ENCODE results near the gene PIEZO1.

PIEZO1 gene

DNA sequence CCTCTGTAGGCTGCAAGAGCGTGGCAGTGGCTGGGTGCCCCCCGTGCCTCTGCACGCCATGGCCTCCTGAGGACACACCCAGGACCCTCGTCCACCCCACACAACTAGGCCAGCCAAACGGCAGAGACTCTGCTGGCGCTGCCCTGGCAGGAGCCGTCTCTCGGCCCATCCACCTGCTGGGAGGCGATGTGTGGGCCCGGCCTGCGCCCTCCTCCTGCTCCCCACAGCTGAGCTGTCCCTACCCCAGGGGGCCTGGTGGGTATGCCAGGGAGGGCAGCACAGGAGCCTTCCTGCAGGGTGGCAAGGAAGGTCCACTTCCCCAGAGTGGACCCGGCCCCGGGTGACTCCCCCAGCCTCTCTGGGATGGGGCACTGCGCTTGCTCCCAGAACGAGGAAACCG is 85.8 kb downstream of the PIEZO1 start:
- no peak for DNase-seq

DNA sequence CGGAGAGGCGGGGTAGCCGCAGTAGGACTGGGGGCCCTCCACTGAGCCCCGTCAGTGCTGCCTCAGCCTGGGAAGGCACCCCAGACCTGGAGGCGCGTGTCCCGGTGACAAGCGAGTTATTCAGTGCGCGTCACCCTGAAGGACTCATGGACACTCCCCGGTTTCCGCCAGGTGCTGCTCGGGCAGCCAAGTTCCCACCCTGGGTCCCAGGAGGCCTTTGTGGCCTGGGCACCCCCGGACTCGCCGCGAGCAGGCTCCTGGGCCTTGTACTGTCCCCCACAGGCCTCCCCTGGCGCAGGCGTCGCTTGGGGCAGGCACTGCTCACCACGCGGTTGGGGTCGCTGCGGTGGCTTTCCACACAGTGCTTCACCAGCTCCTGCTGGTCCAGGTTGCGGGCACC is 86.4 kb downstream of the PIEZO1 start:
- no peak for DNase-seq

DNA sequence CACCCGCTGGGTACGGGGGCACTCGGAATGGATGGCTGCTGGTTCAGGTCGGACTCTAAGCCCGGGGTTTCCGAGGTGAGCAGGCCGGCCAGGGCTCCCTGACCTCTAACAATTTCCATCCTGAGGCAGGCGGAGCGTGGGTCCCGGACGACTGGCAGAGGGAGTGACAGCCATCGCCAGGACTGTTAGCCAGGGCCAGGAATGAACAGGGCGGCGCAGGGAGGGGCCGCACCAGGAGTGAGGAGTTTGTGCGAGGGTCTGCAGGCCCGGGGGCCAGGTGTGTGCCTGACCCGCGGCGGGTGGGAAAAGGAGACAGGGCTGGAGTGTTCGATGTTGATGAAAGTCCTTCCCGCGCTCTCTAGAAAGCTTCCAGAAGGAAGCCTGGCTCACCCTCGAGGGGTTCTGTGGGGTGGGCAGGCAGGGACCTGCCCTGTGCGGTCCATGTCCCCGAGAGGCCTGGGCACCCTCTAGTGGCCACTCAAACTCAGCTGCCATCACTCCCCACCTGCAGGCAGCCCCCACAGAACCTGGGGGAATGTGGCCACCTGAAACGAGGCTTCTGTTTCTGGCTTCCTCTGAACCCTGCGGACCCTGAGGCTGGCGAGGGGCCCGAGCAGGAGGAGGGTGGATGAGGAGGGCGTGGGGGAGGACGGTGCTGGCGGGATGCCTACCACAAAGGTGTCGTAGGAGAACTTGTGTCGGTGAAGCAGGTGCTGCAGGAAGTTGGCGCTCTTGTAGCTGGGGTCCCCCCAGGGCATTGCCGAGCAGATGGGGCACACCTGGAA is 87.0 kb downstream of the PIEZO1 start:
- no peak for DNase-seq

DNA sequence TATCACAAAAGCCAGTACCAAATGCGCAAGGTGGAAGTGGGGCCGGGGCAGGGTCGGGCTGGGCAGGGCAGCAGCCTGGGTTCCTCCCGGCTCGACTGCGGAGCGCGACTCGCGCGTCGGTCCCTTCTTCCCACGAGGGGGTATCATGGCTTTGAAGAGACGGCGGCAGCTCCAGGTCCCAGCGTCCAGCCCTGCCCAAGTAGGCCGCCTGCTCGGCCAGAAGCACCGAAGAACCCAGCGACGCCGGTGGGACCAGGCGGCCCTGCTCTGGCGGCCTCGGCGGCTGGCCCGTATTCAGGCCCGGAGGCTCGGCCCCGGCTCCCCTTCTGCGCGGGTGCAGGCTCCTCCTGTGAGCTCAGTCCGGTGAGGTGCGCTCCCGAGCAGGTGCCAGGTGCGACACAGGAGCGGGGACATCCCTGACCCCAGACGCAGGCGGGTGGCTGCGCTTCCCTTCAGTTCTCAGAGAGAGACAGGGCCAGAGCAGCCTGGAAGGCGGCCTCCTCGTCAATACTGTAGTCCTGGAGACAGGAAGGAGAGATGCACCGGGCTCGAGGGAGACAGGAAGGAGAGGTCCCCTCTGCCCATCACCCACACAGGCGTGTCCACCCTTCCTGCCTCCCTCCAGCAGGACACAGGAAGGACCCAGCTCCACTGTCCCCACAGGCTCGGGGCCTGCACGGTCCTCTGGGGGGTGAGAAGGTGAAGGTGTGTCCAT is 87.7 kb downstream of the PIEZO1 start:
- DNase-seq: no peak

DNA sequence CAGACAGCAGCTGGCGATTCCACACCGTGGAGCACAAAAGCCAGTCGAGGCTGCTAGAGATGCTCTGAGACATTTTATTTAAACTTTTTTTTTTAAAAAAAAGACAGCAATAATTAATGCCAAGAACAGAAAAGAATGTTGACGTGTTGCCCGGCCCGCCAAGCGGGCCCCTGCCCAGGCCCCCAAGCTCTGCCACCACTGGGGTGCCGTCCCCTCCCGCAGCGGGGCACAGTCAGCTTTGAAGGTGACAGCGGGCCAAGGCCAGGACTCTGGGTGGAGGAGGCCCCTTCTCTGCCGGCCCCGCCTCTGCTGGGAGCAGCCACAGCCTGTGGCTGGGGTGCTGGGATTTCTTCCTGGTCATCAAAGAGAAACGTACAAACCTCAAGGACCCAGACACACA is 88.6 kb downstream of the PIEZO1 start:
- no peak for DNase-seq

DNA sequence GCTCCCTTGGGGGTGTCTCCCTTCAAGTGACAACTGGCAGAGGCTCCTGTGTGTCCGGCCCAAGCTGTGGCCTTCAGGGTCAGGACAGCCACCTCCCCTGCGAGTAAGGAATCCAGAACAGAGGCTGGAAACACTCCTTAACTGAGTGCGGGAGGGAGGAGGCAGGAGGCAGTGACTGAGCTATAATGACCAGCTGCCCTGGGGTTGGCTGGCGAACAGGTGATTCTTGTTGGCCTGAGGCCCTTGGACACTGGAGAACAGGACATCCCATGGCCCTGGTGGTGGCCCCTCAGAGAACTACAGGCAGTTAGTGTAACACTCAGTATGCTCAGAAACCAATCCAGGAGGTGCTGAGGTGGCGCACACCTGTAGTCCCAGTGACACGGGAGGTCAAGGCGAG is 89.3 kb downstream of the PIEZO1 start:
- DNase-seq: no peak

DNA sequence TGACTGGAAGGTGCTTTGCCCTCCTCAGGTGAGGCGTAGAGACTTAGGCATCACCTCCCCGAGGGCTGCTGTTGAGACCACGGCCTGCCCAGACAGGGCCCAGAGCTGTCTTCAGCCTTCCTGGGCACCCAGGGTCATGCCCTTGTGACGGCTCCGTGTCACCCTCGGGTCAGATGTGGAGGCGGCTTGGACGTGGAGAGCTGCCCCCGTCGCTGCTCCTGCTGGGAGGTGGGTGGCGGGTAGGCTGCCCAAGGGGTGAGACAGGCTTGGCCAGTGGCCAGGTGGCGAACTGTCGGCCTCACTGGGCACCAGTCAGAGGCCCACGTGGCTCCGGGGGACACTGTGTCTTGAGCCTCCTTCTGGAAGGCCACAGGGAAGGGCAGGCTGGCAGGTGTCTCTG is 89.8 kb downstream of the PIEZO1 start:
- no peak for DNase-seq

DNA sequence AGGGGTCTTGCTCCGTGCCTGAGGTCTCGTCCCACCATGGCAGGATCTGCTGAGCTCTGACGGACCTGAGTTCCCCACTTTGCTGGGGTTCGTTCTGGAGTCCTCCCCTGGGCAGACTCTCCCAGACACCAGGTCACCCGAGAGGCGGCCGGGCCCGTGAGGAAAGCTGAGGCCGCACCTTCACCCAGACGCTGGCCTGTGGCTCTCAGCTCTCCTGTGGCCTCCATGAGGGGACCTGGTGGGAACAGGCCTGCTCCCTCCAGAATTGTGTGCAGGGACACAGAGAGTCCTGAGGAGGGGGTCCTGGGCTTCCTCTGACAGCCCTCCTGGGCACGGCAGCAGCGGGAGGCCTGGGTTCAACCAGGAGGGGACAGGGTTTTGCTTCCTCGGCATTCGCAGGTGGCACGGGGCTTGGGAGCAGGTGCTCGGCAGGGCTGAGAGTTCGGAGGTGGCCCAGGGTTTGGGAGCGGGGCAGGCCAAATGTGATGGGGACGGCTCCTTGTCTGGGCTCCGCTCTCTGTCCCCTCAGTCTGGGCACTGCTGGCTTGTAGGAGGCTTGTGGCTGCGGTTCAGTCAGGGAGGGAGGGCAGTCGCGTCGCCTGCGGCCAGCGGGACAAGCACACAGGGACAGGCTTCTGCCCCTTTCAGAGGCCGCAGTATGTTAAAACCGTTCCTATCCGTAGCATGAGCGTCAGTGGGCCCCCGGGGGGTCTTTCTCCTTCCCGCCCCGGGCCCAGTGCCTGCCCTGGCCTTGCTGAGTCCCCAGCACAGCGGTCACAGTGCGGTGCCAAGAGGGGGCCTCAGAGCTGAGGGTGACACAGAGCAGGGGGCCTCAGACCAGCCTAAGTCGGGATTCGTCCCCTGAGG is 90.6 kb downstream of the PIEZO1 start:
- no peak for DNase-seq

DNA sequence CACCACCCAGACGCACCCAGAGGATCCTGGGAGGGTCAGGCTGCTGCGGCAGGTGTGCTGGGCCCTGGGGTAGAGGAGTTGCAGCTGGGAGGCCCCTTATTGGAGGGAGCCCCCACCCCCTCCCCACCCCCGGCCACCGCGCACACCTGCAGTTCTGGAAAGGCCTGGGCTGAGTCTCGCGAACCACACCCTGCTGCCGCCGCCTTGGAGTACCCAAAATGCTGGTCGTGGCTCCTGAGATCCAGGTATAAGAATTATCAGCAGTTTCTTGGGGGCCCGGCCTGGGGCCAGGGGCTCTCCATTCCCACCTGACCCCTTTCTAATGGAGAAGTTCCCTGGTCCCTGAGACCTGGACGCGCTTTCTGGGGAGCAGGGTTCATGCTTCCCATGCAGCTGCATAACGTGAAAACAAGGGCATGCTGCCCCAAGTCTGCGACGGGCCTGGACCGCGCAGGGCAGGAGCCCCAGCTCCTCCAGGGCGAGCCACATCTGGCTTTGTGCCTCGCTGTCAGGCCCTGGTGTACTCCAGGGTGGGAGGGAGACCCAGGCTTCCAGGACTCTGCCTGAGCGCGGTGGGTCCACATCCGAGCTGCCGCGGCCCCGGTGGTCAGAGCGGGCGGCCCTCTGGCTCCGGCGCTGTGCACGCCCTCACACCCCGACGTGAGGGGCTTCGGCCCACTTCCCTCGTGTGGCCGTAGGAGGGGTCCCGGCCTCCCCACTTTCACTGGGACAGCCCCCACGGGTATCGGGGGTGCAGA is 91.4 kb downstream of the PIEZO1 start:
- DNase-seq: no peak

DNA sequence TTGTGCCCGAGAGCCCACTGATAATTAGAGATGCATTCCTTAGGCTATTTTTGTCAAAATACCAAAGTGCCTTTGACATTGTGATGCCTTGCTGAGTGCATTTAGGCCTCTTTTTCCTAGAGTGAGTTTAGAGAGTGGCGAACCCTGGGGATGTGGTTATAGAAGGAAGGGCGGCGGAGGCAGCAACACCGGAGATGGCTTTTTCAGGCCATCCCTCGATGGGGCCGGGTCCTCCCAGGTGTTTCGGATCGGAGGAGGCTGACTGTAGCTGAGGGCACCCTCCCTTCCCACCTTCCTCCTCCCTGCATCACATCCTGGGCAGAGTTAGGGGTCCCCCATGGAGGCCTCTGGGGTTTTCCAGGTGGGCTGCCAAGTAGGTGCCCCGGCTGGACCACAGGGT is 92.2 kb downstream of the PIEZO1 start:
- no peak for DNase-seq

DNA sequence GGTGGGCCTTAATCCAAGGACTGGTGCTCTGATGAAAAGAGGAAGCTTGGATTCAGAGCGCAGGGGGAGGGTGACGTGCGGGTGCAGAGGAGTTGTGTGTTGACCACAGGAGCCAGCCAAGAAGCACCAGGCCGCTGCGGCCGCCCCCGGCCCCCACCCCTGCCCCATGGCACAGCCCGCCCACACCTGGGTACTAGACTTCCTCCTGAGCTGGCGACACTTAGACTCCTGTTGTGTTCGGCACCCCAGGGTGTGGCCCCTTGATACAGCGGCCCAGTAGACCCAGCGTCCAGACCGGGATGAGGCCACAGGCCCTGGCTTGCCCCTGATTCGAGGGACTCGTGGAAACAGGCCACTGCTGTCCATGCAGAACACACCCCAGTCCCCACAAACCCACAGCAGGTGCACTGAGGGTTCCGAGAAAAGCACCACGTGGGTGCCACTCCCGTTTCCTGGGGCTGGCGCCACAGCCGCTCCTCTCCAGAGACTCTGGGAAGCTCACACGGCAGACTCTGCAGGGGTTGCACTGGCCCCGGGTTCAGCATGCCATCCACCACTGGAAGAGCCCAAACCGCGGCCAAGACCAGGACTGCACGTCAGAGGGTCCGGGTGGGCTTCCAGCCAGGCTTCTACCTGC is 93.0 kb downstream of the PIEZO1 start:
- no peak for DNase-seq

DNA sequence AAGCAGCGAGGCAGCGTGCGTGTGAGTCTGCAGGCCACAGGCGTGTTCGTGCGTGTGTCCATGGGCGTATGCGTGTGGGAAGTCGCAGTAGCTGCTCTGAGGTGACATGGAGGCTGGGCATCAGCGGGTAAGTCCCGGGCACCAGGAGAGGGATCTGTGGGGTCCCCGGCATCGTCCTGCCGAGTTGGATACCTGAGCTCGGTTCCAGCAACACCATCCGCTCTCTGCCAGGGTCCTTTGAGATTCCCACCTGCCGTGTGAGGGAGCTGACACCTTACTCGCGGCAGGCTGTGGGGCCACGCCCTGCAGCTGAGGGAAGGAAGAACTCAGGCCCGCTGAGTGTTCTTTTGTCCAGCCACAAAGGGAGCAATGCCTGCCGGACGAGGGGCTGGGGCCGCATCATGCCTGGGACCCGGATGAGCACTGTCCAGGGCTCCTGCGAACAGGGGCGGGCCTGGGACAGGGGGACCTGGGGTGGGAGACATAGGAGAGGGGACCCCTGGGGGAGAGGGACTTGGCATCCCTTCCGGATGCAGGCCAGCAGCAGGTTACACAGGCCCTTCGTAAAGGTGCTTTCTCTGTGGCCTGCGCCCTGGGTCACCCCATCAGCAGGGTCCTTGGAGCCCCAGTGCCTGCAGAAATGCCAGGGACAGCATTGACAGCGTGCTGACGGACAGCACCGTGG is 93.7 kb downstream of the PIEZO1 start:
- DNase-seq: no peak

DNA sequence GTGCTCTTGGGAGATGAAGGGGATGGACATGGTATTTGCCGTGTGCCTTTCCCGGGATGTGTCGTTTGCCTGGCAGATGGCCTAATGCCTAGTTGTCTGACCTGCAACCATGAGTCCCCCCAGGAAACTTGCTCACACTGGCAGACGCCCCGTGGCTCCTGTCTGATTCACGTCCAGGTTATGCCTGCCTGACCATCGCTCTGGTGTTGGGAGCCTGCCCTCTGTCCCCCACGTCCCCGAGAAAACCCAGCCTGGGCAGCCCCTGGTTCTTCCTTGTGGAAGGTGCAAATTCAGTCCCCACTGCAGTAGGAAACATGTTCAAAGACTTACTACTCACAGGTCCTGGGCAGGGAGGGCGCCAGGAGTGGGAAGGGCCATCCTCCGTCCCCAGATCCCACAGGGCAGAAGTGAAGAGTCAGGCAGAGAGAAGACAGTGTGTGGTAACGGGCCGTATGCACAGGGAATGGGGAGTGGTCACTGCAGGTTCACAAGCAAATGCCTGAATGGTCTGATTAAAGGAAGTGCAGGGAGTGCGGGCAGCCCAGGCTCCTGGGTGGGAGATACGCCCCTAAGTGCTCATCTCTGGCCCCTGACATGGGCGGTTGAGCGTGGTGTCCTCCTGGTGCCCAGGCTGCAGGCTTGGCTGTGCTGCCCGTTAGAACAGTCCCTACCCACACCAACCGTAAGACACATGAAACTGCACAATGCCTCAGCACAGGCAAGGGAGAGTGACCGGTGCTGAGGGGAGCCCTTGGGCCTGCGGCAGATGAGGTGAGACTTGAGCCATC is 94.5 kb downstream of the PIEZO1 start:
- no peak for DNase-seq

DNA sequence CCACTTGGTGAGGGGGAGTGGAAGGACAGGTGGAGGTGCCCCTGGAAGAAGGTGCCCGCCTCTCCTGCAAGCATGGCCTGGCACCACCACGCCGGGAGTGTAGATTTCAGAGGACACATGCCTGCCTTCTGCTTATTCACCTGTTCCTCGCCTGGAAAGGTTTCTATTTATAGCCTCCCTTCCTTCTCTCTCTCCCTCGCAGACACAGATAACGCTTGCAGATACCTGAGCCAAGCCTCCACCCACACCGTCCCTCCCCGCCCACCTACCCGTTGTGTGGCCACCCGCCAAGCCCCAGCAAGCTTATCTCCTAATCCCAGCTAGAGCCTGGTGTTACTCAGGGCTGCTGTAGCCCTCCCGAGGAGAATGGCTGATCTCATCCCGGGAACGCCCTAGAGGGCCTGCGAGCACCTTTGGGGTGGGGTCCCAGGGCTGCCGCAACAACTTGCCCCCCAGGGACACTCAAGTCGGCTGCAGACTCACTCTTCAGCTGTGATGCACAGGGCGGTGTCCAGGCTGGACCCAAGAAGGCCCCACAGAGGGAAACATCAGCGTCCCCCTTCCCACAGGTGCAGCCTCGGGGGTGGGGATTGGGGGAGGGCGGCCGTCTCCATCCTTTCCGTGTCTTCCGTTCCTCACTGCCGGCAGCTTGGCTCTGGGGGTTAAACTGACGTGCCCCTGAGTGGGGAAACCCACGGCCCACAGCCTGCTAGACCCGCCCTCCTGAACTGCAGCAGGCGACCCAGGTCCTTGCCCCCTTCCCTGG is 96.8 kb downstream of the PIEZO1 start:
- DNase-seq: peak; percentile 55

DNA sequence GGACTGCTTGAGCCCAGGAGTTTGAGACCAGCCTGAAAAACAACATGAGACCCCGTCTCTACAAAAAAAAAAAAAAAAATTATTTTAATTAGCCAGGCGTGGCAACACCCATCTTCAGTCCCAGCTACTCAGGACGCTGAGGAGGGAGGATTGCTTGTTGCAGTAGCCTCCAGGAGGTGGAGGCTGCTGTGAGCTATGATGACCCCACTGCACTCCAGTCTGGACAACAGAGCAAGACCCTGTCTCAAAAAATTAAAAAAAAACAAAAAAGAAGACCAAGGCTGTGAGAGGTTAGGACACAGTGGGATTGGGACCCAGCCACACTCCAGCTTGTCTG is 97.4 kb downstream of the PIEZO1 start:
- no peak for DNase-seq

DNA sequence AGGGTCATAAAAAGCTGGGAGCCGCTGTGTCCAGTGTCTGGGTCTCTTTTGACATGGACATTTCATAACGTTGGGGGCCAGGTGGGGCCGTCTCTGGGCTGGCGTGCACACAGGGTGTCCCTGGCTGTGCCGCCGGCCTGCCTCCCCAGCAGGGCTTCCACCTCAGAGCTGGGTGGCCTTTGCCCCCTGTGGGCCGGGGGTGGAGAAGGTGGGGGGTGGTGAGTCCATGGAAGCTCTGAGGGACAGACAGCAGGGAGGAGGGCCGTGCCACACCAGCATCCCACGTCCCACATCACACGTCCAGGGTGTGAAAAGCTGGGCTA is 97.8 kb downstream of the PIEZO1 start:
- no peak for DNase-seq

DNA sequence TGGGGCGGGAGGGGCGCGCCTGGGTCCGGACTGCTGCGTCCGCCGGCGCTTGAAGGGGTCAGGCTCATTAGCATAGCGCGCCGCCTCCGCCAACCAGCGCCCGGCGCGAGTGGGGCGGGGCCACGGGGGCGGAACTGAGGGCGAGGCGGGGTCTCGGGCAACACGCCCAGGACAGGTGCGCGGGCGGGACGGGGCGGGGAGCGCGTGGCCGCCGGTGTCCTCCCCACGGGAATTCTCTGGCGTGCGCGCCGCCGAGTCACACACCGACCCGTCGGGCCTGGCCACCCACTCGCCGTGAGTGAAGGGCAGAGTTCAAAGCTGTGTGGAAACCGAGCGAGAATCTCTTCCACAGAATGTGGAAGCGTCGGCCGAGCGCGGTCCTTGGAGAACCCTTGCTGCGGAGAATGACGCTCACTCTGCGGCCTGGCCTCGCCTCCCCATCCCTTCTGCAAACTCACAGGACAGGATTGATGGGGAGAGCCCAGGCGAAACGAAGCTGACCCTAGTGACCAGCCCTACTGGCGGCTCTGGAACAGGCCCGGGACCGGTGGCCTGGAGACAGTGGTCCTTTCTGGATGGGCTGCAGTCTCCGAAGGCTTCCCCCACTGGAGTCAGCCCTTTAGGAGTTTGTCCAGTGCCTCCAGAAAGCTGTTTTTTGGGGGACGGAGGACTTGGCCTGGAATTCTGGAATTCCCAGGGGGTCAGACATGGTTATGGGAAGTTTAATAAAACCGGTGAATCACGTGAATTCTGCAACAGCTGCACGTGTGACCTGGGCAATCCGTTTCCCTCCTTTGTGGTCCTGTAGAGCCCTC is 98.4 kb downstream of the PIEZO1 start, which contains the start of gene SNAI3:
Gene SNAI3, minus strand, starts transcription at position 69 of the 815 bp plus-strand sequence. CDS start 101 bp downstream, outside the sequence.
- peak; percentile 88 for DNase-seq

DNA sequence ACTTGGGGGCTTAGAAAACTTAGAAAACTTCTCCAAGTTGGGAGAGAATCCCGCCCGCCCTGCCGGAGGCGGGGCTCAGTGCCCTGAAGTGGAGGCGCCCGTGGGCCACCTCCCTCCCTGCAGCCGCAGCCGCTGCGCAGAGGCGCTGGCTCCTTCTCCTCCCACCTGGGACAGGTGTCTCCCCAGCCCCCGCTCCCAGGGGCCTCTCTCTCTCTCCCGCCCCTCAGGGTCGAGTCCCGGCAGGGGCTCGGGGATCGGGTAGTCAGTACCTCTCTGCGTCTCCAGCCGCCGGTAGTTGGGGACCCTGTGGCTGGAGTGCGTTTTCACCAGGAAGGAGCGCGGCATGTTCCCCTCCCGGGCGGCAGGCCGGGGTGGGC is 99.0 kb downstream of the PIEZO1 start:
- no peak for DNase-seq

All from NCI-H69 (cell line).